SU-DHL-6 (cell line): ENCODE measurements around the gene WIPI1.

Experiments used
- H2AFZ ChIP-seq: fragments of 200-600 bp; sonication (generic); 2 replicates; pipeline ENCODE4 v1.6.1; 2014; ENCODE audit warnings: low read depth, mild to moderate bottlenecking, moderate library complexity, mixed read lengths, antibody characterized with exemption, low read length; ENCODE audit not compliant: severe bottlenecking
- H3F3A ChIP-seq: fragments of 200-600 bp; shearing (Covaris generic); 2 replicates; pipeline ENCODE4 v1.6.0; 2016; ENCODE audit warnings: antibody characterized with exemption, mild to moderate bottlenecking; ENCODE audit not compliant: insufficient read depth
- H3K27ac ChIP-seq: fragments of 200-600 bp; sonication (generic); 2 replicates; pipeline ENCODE4 v1.5.1; 2016; ENCODE audit warnings: low read depth, mild to moderate bottlenecking, low read length, moderate library complexity, mixed read lengths
- H3K27me3 ChIP-seq: fragments of 200-600 bp; sonication (generic), shearing (Covaris generic); 2 replicates; pipeline ENCODE4 v1.6.0; 2014; ENCODE audit warnings: mild to moderate bottlenecking, low read length
- H3K36me3 ChIP-seq: fragments of 200-600 bp; sonication (generic); 2 replicates; pipeline ENCODE4 v1.6.1; 2014; ENCODE audit warnings: mild to moderate bottlenecking, low read length, mixed read lengths
- H3K4me2 ChIP-seq: fragments of 300-600, 200-600 bp; shearing (Covaris generic), sonication (generic); 2 replicates; pipeline ENCODE4 v1.6.0; 2014; ENCODE audit warnings: low read length, low read depth, mild to moderate bottlenecking; ENCODE audit not compliant: poor library complexity, severe bottlenecking
- H3K4me3 ChIP-seq: fragments of 200-600 bp; sonication (generic); 2 replicates; pipeline ENCODE4 v1.5.1; 2014; ENCODE audit warnings: antibody characterized with exemption, low read length, mild to moderate bottlenecking, mixed read lengths; ENCODE audit not compliant: insufficient read depth, poor library complexity, severe bottlenecking
- H3K79me2 ChIP-seq: fragments of 200-600 bp; sonication (generic); 2 replicates; pipeline ENCODE4 v1.6.1; 2014; ENCODE audit warnings: mild to moderate bottlenecking, low read length, moderate library complexity; ENCODE audit not compliant: insufficient read depth
- H3K9ac ChIP-seq: fragments of 200-600 bp; sonication (generic); 2 replicates; pipeline ENCODE4 v1.7.0; 2014; ENCODE audit warnings: mild to moderate bottlenecking, low read length
- H3K9me2 ChIP-seq: fragments of 200-600 bp; sonication (generic); replicated peaks from 2 replicates; pipeline ENCODE4 v1.6.1; 2014; ENCODE audit warnings: low read length; ENCODE audit not compliant: insufficient read depth
- H3K9me3 ChIP-seq: fragments of 200-600 bp; sonication (generic); 2 replicates; pipeline ENCODE4 v1.6.1; 2014; ENCODE audit warnings: low read length, mixed read lengths; ENCODE audit not compliant: insufficient read depth
- H4K20me1 ChIP-seq: fragments of 200-600 bp; sonication (generic); 2 replicates; pipeline ENCODE4 v1.6.1; 2014; ENCODE audit warnings: low read depth, mild to moderate bottlenecking, antibody characterized with exemption, low read length, moderate library complexity, mixed read lengths
- EZH2phosphoT487 ChIP-seq: fragments of 200-600 bp; sonication (generic), shearing (Covaris generic); conservative IDR thresholded peaks from 2 replicates; pipeline ENCODE4 v1.6.1; 2018; ENCODE audit warnings: mild to moderate bottlenecking, antibody characterized with exemption, low read length, moderate library complexity, mixed read lengths
- TF ChIP-seq, protein P1 (sequence below): fragments of 200-600 bp; sonication (generic); IDR thresholded peaks from one replicate; pipeline ENCODE4 v1.5.1; 2017; ENCODE audit warnings: antibody characterized with exemption, mild to moderate bottlenecking, low read length, moderate library complexity; ENCODE audit not compliant: insufficient read depth, poor library complexity, severe bottlenecking

The WIPI1 gene

DNA sequence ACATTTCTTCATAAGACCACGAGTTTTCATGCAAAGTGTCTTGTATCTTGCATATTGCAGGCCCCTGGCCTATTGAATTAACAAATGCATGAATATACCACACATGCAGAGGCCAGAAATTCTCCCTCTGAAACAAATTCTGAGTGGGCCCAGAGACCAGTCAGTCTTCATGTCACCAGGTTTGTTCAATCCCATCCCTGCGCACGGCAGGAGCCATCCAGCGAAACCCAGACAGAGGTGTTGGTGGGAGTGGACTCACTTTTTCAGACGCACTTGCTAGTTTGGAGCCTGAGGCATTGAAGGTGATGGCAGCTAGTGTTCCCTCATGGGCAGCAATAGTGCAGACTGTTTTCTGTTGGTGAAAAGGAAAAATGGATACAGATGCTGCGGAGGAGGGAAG, 21.9 kb downstream of the WIPI1 start:
- Histone ChIP-seq H3K4me3 (no peak overlapping the region), H3K27ac (no peak overlapping the region), H3K36me3 (no peaks in the 10 kb centered on the region), H3K9me2 (no peaks in the 10 kb centered on the region), H3K4me2 (no peak overlapping the region), H4K20me1 (no peaks in the 10 kb centered on the region), H3K9ac (no peak overlapping the region), H3F3A (0 out of 2 replicates have a peak, but pooled peaks cover 5% of the 10 kb centered on the region), H3K79me2 (no peaks in the 10 kb centered on the region), H2AFZ (no peak overlapping the region), H3K9me3 (no peaks in the 10 kb centered on the region), H3K27me3 (no peaks in the 10 kb centered on the region)
- TF ChIP-seq EZH2phosphoT487 = no peak
- TF ChIP-seq, protein P1, sequence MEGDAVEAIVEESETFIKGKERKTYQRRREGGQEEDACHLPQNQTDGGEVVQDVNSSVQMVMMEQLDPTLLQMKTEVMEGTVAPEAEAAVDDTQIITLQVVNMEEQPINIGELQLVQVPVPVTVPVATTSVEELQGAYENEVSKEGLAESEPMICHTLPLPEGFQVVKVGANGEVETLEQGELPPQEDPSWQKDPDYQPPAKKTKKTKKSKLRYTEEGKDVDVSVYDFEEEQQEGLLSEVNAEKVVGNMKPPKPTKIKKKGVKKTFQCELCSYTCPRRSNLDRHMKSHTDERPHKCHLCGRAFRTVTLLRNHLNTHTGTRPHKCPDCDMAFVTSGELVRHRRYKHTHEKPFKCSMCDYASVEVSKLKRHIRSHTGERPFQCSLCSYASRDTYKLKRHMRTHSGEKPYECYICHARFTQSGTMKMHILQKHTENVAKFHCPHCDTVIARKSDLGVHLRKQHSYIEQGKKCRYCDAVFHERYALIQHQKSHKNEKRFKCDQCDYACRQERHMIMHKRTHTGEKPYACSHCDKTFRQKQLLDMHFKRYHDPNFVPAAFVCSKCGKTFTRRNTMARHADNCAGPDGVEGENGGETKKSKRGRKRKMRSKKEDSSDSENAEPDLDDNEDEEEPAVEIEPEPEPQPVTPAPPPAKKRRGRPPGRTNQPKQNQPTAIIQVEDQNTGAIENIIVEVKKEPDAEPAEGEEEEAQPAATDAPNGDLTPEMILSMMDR = no peak

DNA sequence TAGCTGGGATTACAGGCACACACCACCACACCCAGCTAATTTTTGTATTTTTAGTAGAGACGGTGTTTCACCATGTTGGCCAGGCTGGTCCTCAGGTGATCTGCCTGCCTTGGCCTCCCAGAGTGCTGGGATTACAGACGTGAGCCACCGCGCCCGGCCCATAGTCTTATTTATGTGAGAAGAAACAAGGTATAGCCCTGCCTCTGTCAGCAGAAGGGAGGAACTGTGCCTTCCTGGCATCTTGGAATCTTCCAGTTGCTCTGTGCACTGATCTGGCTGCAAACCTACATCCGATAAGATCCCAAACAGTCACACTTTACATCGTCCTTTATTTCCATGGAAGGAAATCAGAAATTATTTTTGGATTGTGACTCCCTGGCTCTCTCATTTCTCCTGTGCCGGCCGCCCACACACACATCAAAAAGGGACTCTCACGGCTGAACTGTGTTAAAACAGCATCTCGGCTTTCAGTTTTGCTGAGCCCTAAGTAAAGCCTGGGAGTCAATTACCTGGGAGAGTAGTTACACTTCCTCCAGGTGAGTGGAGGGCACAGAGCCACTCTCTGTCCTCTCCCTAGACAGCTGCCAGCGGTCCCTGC, 23.3 kb downstream of the WIPI1 start:
- Histone ChIP-seq H4K20me1 (no peaks in the 10 kb centered on the region), H3K9me3 (no peaks in the 10 kb centered on the region), H3K4me2 (no peak overlapping the region), H3K9ac (no peak overlapping the region), H3K9me2 (no peaks in the 10 kb centered on the region), H3K27me3 (no peaks in the 10 kb centered on the region), H3K4me3 (no peak overlapping the region), H2AFZ (no peak overlapping the region), H3F3A (no peaks in the 10 kb centered on the region), H3K36me3 (no peaks in the 10 kb centered on the region), H3K27ac (no peak overlapping the region), H3K79me2 (no peaks in the 10 kb centered on the region)
- TF ChIP-seq, protein P1 = no peak
- no peak for TF ChIP-seq EZH2phosphoT487

DNA sequence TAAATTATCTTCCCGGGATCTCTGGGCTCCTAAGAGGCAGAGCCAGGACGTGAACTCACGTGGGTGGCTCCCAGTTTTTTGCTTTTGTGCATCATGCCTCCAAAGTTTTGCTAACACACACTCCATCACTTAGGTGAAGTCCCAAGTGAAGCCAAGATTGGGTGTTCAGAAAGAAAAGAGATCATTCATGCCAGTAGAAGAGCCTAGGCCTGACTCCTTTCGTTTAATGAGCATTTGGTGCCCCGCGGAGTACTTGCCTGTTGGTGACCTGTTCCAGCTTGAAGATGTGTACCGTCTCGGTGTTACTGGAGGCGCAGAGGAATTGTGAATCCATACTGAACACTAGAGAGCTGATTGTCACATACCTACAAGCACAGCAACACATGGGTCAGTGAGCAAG, 24.1 kb downstream of the WIPI1 start:
- Histone ChIP-seq H3K9me3 (no peaks in the 10 kb centered on the region), H3K36me3 (no peaks in the 10 kb centered on the region), H4K20me1 (no peaks in the 10 kb centered on the region), H3K79me2 (no peaks in the 10 kb centered on the region), H3K9ac (no peak overlapping the region), H3K4me2 (no peak overlapping the region), H3K4me3 (no peak overlapping the region), H3K27ac (no peak overlapping the region), H3K27me3 (no peaks in the 10 kb centered on the region), H3F3A (no peaks in the 10 kb centered on the region), H3K9me2 (no peaks in the 10 kb centered on the region), H2AFZ (no peak overlapping the region)
- TF ChIP-seq, protein P1 = no peak
